Neural cell (in vitro differentiated cells): ENCODE data around the gene ANO8. TPM values are rescaled to one million over a fixed set of nuclear protein-coding genes. Genes with fewer than 3 reads are reported as not detected.

Experiments used
- H2AFZ ChIP-seq: fragments of 200-600, 300-800 bp; sonication (generic), shearing (Covaris generic); 2 replicates; pipeline ENCODE4 v1.6.0; 2014; ENCODE audit warnings: low read depth, mild to moderate bottlenecking, antibody characterized with exemption, low read length, moderate library complexity
- H3F3A ChIP-seq: fragments of 200-600 bp; shearing (Covaris generic); 2 replicates; pipeline ENCODE4 v1.6.1; 2016; ENCODE audit warnings: mild to moderate bottlenecking, moderate library complexity, mixed read lengths, antibody characterized with exemption, low read length; ENCODE audit not compliant: insufficient read depth, poor library complexity, severe bottlenecking
- H3K27ac ChIP-seq: fragments of 200-600, 300-800 bp; sonication (generic), shearing (Covaris generic); 2 replicates; pipeline ENCODE4 v1.5.1; 2014; ENCODE audit warnings: mild to moderate bottlenecking, low read length, moderate library complexity
- H3K27me3 ChIP-seq: fragments of 300-800, 200-600 bp; sonication (generic), shearing (Covaris generic); 2 replicates; pipeline ENCODE4 v1.6.0; 2014; ENCODE audit warnings: mild to moderate bottlenecking, low read depth, low read length, moderate library complexity; ENCODE audit not compliant: insufficient read depth
- H3K36me3 ChIP-seq: fragments of 300-800, 200-600 bp; sonication (generic), shearing (Covaris generic); 2 replicates; pipeline ENCODE4 v1.5.1; 2014; ENCODE audit warnings: mild to moderate bottlenecking, antibody characterized with exemption, low read length, moderate library complexity; ENCODE audit not compliant: insufficient read depth
- H3K4me2 ChIP-seq: fragments of 300-800, 200-600 bp; sonication (generic), shearing (Covaris generic); 2 replicates; pipeline ENCODE4 v1.6.0; 2014; ENCODE audit warnings: mild to moderate bottlenecking, low read length
- H3K4me3 ChIP-seq: fragments of 300-800, 200-600 bp; sonication (generic), shearing (Covaris generic); 2 replicates; pipeline ENCODE4 v1.5.1; 2014; ENCODE audit warnings: mild to moderate bottlenecking, low read length, moderate library complexity
- H3K79me2 ChIP-seq: fragments of 200-600 bp; shearing (Covaris generic); replicated peaks from 2 replicates; pipeline ENCODE4 v1.6.0; 2014; ENCODE audit warnings: mild to moderate bottlenecking, low read length, moderate library complexity; ENCODE audit not compliant: insufficient read depth
- H3K9ac ChIP-seq: fragments of 300-800, 200-600 bp; sonication (generic), shearing (Covaris generic); 2 replicates; pipeline ENCODE4 v1.6.1; 2016; ENCODE audit warnings: mild to moderate bottlenecking, low read length, mixed read lengths
- H3K9me2 ChIP-seq: fragments of 200-600 bp; shearing (Covaris generic); 2 replicates; pipeline ENCODE4 v1.6.1; 2016; ENCODE audit warnings: mild to moderate bottlenecking, low read length, mixed read lengths; ENCODE audit not compliant: insufficient read depth
- H3K9me3 ChIP-seq: fragments of 200-600, 300-800 bp; sonication (generic), shearing (Covaris generic); 2 replicates; pipeline ENCODE4 v1.6.1; 2016; ENCODE audit warnings: mild to moderate bottlenecking, mixed run types, low read length, moderate library complexity, mixed read lengths
- H4K20me1 ChIP-seq: fragments of 200-600 bp; shearing (Covaris generic); 2 replicates; pipeline ENCODE4 v1.6.1; 2016; ENCODE audit warnings: mild to moderate bottlenecking, mixed run types; ENCODE audit not compliant: insufficient read depth
- CTCF ChIP-seq: fragments of 450-650 bp; IDR thresholded peaks from 2 replicates; pipeline ENCODE4 v1.5.1; 2014; ENCODE audit warnings: antibody characterized with exemption, mild to moderate bottlenecking, moderate library complexity; ENCODE audit not compliant: poor library complexity, severe bottlenecking
- EP300 ChIP-seq: fragments of 450-650 bp; conservative IDR thresholded peaks from 2 replicates; pipeline ENCODE4 v1.6.1; 2014; ENCODE audit warnings: antibody characterized with exemption, mild to moderate bottlenecking, moderate library complexity; ENCODE audit not compliant: poor library complexity, severe bottlenecking
- EZH2 ChIP-seq: fragments of 200-600, 300-800 bp; shearing (Covaris generic), sonication (generic); IDR thresholded peaks from 2 replicates; pipeline ENCODE4 v1.6.1; 2014; ENCODE audit warnings: antibody characterized with exemption, low read length, borderline replicate concordance, mild to moderate bottlenecking; ENCODE audit not compliant: insufficient read depth, poor library complexity, severe bottlenecking
- MXI1 ChIP-seq: fragments of 450-650 bp; conservative IDR thresholded peaks from 2 replicates; pipeline ENCODE4 v1.6.1; 2014; ENCODE audit warnings: antibody characterized with exemption, mild to moderate bottlenecking; ENCODE audit not compliant: poor library complexity, severe bottlenecking
- POLR2AphosphoS5 ChIP-seq: IDR thresholded peaks from 2 replicates; pipeline ENCODE4 v1.6.1; 2012
- RAD21 ChIP-seq: fragments of 450-650 bp; conservative IDR thresholded peaks from 2 replicates; pipeline ENCODE4 v1.6.1; 2014; ENCODE audit warnings: antibody characterized with exemption, mild to moderate bottlenecking, moderate library complexity
- REST ChIP-seq: IDR thresholded peaks from 2 replicates; pipeline ENCODE4 v1.6.1; 2012; ENCODE audit warnings: borderline replicate concordance
- SMC3 ChIP-seq: fragments of 450-650 bp; conservative IDR thresholded peaks from 2 replicates; pipeline ENCODE4 v1.6.1; 2014; ENCODE audit warnings: antibody characterized with exemption, mild to moderate bottlenecking, moderate library complexity; ENCODE audit not compliant: poor library complexity
- TAF1 ChIP-seq: IDR thresholded peaks from 2 replicates; pipeline ENCODE4 v1.6.1; 2012; ENCODE audit warnings: low read depth
- polyA plus RNA-seq: library from polyadenylated mRNA; depleted of rRNA; stranded (reverse); fragments of >200 nt; gene quantifications from 2 replicates; pipeline ENCODE4 v1.2.3, GENCODE V29; 2014

Gene ANO8
- polyA plus RNA-seq, 1 donor from 2014 or later: 51.3 TPM

- H3K9ac ChIP-seq: no peak overlapping the region
- H3K4me3 ChIP-seq: peak overlapping the region; percentile 91
- peaks cover 7% of the 10 kb centered on the region for H3K79me2 ChIP-seq
- H3K9me2 ChIP-seq: no peaks in the 10 kb centered on the region
- no peaks in the 10 kb centered on the region for H4K20me1 ChIP-seq
- no peak overlapping the region for H2AFZ ChIP-seq
- H3K36me3 ChIP-seq: no peaks in the 10 kb centered on the region
- no peak overlapping the region for H3K4me2 ChIP-seq
- H3F3A ChIP-seq: peaks cover 6% of the 10 kb centered on the region
- H3K27me3 ChIP-seq: no peaks in the 10 kb centered on the region
- H3K9me3 ChIP-seq: no peaks in the 10 kb centered on the region
- no peak overlapping the region for H3K27ac ChIP-seq
- TF ChIP-seq REST (no peak), SMC3 (no peak), RAD21 (no peak), POLR2AphosphoS5 (no peak), EP300 (no peak), MXI1 (no peak), TAF1 (no peak), CTCF (no peak), EZH2 (no peak)
Observed at GRCh38 chr19:17332360-17332676, 2.3 kb downstream of the ANO8 start.

- H4K20me1 ChIP-seq: no peaks in the 10 kb centered on the region
- H3K27me3 ChIP-seq: no peaks in the 10 kb centered on the region
- H3K27ac ChIP-seq: no peak overlapping the region
- no peaks in the 10 kb centered on the region for H3F3A ChIP-seq
- H3K79me2 ChIP-seq: peaks cover 7% of the 10 kb centered on the region
- no peak overlapping the region for H3K4me2 ChIP-seq
- no peaks in the 10 kb centered on the region for H3K36me3 ChIP-seq
- no peak overlapping the region for H2AFZ ChIP-seq
- no peak for TF ChIP-seq POLR2AphosphoS5
- no peak for TF ChIP-seq CTCF
- no peak for TF ChIP-seq REST
- no peak for TF ChIP-seq SMC3
- no peak for TF ChIP-seq MXI1
- H3K9me3 ChIP-seq: no peaks in the 10 kb centered on the region
- no peaks in the 10 kb centered on the region for H3K9me2 ChIP-seq
- no peak overlapping the region for H3K4me3 ChIP-seq
- H3K9ac ChIP-seq: no peak overlapping the region
Observed at GRCh38 chr19:17331045-17331558, 3.6 kb downstream of the ANO8 start.
